Mesothelial cell of epicardium (in vitro differentiated cells): ENCODE results near the gene MICOS13. TPM values are rescaled to one million over a fixed set of nuclear protein-coding genes. Genes with fewer than 3 reads are reported as not detected.

ENCODE experiments used
- DNase-seq, 2 experiments: peaks; one replicate each; pipeline ENCODE4 v3.0.0; 2021; ENCODE audit warnings: low spot score in 2 of 2; ENCODE audit not compliant: unreplicated experiment in 2 of 2
- H3K27ac Mint-ChIP-seq: 2 replicates; pipeline ENCODE4 v1.8.0; 2021; ENCODE audit warnings: mixed read lengths
- H3K27me3 Mint-ChIP-seq: 2 replicates; pipeline ENCODE4 v1.8.0; 2021; ENCODE audit warnings: low read depth, mixed read lengths
- H3K36me3 Mint-ChIP-seq: 2 replicates; pipeline ENCODE4 v1.8.0; 2021; ENCODE audit warnings: mixed read lengths
- H3K4me1 Mint-ChIP-seq: 2 replicates; pipeline ENCODE4 v1.8.0; 2021; ENCODE audit warnings: mixed read lengths
- H3K4me3 Mint-ChIP-seq: 2 replicates; pipeline ENCODE4 v1.8.0; 2021; ENCODE audit warnings: mild to moderate bottlenecking, moderate library complexity, mixed read lengths
- H3K9me3 Mint-ChIP-seq: 2 replicates; pipeline ENCODE4 v1.8.0; 2021; ENCODE audit warnings: mixed read lengths
- CTCF ChIP-seq: fragments of 200-600 bp; sonication (generic); IDR thresholded peaks from one replicate; pipeline ENCODE4 v1.5.0; 2021; ENCODE audit warnings: antibody characterized with exemption; ENCODE audit not compliant: unreplicated experiment
- total RNA-seq: library from RNA; stranded (reverse); gene quantifications from 3 replicates; pipeline ENCODE4 v1.2.1, GENCODE V29; 2021

MICOS13 gene
- total RNA-seq, 1 donor from 2014 or later, result 30.7 TPM

DNA sequence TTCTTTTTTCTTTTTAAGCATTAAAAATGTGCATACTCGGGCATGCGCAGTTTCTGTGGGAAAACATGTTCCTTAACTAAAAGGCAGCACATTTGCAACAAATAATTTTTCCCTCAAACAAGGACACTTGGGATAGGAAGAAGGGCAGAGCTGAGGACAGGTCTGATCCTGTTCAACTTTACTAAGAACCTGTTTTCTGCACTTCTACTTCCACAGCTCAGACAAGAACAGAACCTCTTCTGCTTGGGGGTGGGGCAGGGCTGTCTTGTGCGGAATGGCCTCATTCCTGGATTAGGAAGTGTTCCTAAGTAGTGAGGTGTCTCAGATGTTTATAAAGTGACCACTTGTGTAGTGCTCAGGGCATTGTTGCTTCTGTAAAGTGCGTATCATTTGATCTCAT is 39.1 kb downstream of the MICOS13 start:
- no peak overlapping the region for H3K4me3 Mint-ChIP-seq
- no peak overlapping the region for H3K27ac Mint-ChIP-seq
- no peaks in the 10 kb centered on the region for H3K9me3 Mint-ChIP-seq
- H3K27me3 Mint-ChIP-seq, result no peaks in the 10 kb centered on the region
- TF ChIP-seq CTCF, result no peak
- no peak for DNase-seq
- peaks cover 15% of the 10 kb centered on the region for H3K4me1 Mint-ChIP-seq
- H3K36me3 Mint-ChIP-seq, result peaks cover 23% of the 10 kb centered on the region

DNA sequence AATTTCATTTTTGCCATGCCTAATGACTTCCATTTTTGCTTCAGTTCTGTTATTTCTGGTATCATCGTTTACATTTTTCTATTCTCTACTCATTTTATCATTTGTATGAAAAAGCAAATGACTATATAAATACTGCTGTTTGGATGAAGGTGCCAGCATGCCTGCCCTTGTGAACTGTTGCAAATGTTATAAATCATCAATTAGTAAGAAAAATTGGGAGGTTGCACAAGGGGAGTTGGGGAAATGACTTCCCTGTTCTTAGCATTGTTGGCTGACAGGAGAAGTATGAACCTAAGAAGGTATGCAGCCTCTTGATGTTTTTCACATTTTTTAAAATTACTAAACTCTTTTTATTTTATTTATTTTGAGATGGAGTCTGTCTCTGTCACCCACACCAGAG is 42.3 kb downstream of the MICOS13 start:
- no peaks in the 10 kb centered on the region for H3K9me3 Mint-ChIP-seq
- H3K4me1 Mint-ChIP-seq, result peaks cover 16% of the 10 kb centered on the region
- no peak overlapping the region for H3K4me3 Mint-ChIP-seq
- H3K27ac Mint-ChIP-seq, result peak overlapping the region; percentile 64
- no peak for TF ChIP-seq CTCF
- no peak for DNase-seq
- no peaks in the 10 kb centered on the region for H3K27me3 Mint-ChIP-seq
- peaks cover 8% of the 10 kb centered on the region for H3K36me3 Mint-ChIP-seq

DNA sequence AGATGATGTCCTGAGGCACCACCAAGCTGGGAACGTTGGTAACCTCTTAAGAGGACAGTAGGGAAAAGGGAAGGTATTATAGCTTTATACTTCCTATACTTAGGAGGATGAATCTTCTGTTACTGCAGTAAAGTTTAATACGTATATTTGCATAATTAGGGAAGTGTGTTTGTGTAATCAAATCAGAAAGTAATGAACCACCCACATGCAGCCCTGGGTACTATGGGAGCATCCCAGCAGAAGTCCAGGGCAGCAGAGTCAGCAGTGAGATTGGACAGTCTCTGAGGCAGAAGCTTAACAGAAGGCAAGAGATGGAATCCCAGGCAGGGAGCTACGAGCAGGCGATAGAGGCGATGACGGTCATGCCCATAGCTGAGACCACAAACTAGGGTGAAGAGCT is 44.9 kb downstream of the MICOS13 start:
- Mint-ChIP-seq H3K4me1 (peaks cover 26% of the 10 kb centered on the region), H3K36me3 (peaks cover 2% of the 10 kb centered on the region), H3K27me3 (no peaks in the 10 kb centered on the region), H3K4me3 (no peak overlapping the region), H3K9me3 (no peaks in the 10 kb centered on the region), H3K27ac (peak overlapping the region; percentile 11)
- TF ChIP-seq CTCF, result no peak
- DNase-seq, result no peak

- H3K27ac Mint-ChIP-seq, result peak overlapping the region; percentile 20
- H3K36me3 Mint-ChIP-seq, result peaks cover 12% of the 10 kb centered on the region
Observed at GRCh38 chr19:5632657-5633056, 47.7 kb downstream of the MICOS13 start.

DNA sequence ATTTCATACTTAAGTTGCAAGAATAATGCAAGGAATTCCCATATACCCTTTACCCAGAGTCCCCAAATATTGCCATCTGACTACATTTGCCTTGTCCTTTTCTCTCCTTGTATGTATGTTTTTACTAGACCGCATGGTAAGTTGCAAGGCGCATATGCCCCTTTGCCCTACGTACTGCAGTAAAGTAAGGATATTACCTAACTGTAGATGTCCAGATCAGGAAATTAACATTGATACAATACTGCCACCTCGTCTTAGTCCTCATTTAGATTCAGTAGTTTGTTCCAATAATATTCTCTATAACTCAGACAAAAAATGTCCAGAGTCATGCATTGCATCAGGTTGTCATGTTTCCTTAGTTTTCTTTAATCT is 48.1 kb downstream of the MICOS13 start:
- Mint-ChIP-seq H3K4me1 (peaks cover 20% of the 10 kb centered on the region), H3K4me3 (no peak overlapping the region), H3K27me3 (no peaks in the 10 kb centered on the region), H3K9me3 (no peaks in the 10 kb centered on the region), H3K36me3 (peaks cover 15% of the 10 kb centered on the region), H3K27ac (peak overlapping the region; percentile 20)
- DNase-seq, result no peak
- no peak for TF ChIP-seq CTCF

More at GRCh38 chr19:5632657-5633056, 47.7 kb downstream of the MICOS13 start:
- no peak overlapping the region for H3K4me3 Mint-ChIP-seq
- DNase-seq, result no peak
- H3K27me3 Mint-ChIP-seq, result no peaks in the 10 kb centered on the region
- H3K9me3 Mint-ChIP-seq, result no peaks in the 10 kb centered on the region
- TF ChIP-seq CTCF, result no peak
- peaks cover 19% of the 10 kb centered on the region for H3K4me1 Mint-ChIP-seq
